Activated CD4-positive, alpha-beta memory T cell treated with anti-CD3 and anti-CD28 coated beads, Interleukin-2, amount 10 ng/mL, durations not matched to agents 7 days and 5 days (primary cell): ENCODE measurements around the gene ACAA1. TPM values are rescaled to one million over a fixed set of nuclear protein-coding genes. Genes with fewer than 3 reads are reported as not detected.

Experiments used
- CTCF ChIA-PET: fragments of 350-600 bp; sonication (Branson Sonifier 250); formaldehyde crosslinking; loops from one replicate; lab custom pipeline; 2021; ENCODE audit warnings: antibody characterized with exemption, inconsistent platforms; lab: Charles Lee
- POLR2A ChIA-PET: fragments of 350-600 bp; sonication (Branson Sonifier 250); formaldehyde crosslinking; loops from one replicate; lab custom pipeline; 2021; ENCODE audit warnings: antibody characterized with exemption; lab: Charles Lee
- DNase-seq: peaks from one replicate; pipeline ENCODE4 v3.0.0-alpha.2; 2020
- H3K27ac Mint-ChIP-seq: one replicate; pipeline ENCODE4 v1.8.0; 2021; ENCODE audit warnings: mild to moderate bottlenecking, mixed read lengths
- H3K27me3 Mint-ChIP-seq: one replicate; pipeline ENCODE4 v1.8.0; 2021; ENCODE audit warnings: mixed read lengths
- H3K36me3 Mint-ChIP-seq: one replicate; pipeline ENCODE4 v1.8.0; 2021; ENCODE audit warnings: low read depth, mixed read lengths
- H3K4me1 Mint-ChIP-seq: one replicate; pipeline ENCODE4 v1.8.0; 2021; ENCODE audit warnings: mixed read lengths
- H3K4me3 Mint-ChIP-seq: one replicate; pipeline ENCODE4 v1.8.0; 2021; ENCODE audit warnings: mild to moderate bottlenecking, mixed read lengths
- H3K9me3 Mint-ChIP-seq: one replicate; pipeline ENCODE4 v1.8.0; 2021; ENCODE audit warnings: mixed read lengths
- total RNA-seq, 2 experiments: library from RNA; stranded (reverse); gene quantifications; one replicate each; pipeline ENCODE4 v1.2.3, GENCODE V29; 2021

The ACAA1 gene
- total RNA-seq, 2 experiments from 2014 or later = 76.8 to 77.5 TPM

- Mint-ChIP-seq H3K27ac (no peak overlapping the region), H3K4me1 (peaks cover 3% of the 10 kb centered on the region), H3K4me3 (no peak overlapping the region), H3K36me3 (peaks cover 49% of the 10 kb centered on the region), H3K9me3 (no peaks in the 10 kb centered on the region), H3K27me3 (no peaks in the 10 kb centered on the region)
- POLR2A ChIA-PET = interaction anchor here (1.9 to 2.8 kb wide), 2 partner anchors 17 to 44 kb away, joined by 5 to 13 read pairs; partner anchors contain the start of genes ACAA1 and MYD88
- no peak for DNase-seq
- CTCF ChIA-PET = interaction anchor here (0.7 to 4.2 kb wide), 2 partner anchors 50 to 225 kb away, joined by 3 to 29 read pairs; partner anchors contain the start of gene XYLB
These were observed 16.1 kb downstream of the ACAA1 start for GRCh38 chr3:38120693-38121450.

GRCh38 chr3:38119821-38120692 is 16.9 kb downstream of the ACAA1 start:
- ChIA-PET POLR2A (interaction anchor here (0.7 to 2.8 kb wide), 3 partner anchors 18 to 45 kb away, joined by 3 to 13 read pairs (median 5); partner anchors contain the start of genes ACAA1 and MYD88), CTCF (interaction anchor here (1.2 to 4.6 kb wide), 4 partner anchors 178 to 359 kb away, joined by 4 to 29 read pairs (median 20); partner anchors contain the start of gene XYLB)
- Mint-ChIP-seq H3K9me3 (no peaks in the 10 kb centered on the region), H3K4me1 (peaks cover 3% of the 10 kb centered on the region), H3K36me3 (peaks cover 41% of the 10 kb centered on the region), H3K27ac (no peak overlapping the region), H3K4me3 (no peak overlapping the region), H3K27me3 (no peaks in the 10 kb centered on the region)
- DNase-seq = no peak

- ChIA-PET CTCF (interaction anchor here (0.8 to 4.6 kb wide), 7 partner anchors 21 to 360 kb away, joined by 3 to 29 read pairs (median 4); partner anchors contain the start of genes OXSR1 and XYLB), POLR2A (interaction anchor here (1.9 to 2.8 kb wide), 2 partner anchors 18 to 45 kb away, joined by 5 to 13 read pairs; partner anchors contain the start of genes ACAA1 and MYD88)
- peak overlapping the region; percentile 35 for H3K27ac Mint-ChIP-seq
- peaks cover 33% of the 10 kb centered on the region for H3K36me3 Mint-ChIP-seq
- H3K9me3 Mint-ChIP-seq = no peaks in the 10 kb centered on the region
- DNase-seq = no peak
- H3K27me3 Mint-ChIP-seq = no peaks in the 10 kb centered on the region
- H3K4me1 Mint-ChIP-seq = peaks cover 3% of the 10 kb centered on the region
- H3K4me3 Mint-ChIP-seq = no peak overlapping the region
These were observed 17.7 kb downstream of the ACAA1 start for GRCh38 chr3:38119248-38119544.

DNA sequence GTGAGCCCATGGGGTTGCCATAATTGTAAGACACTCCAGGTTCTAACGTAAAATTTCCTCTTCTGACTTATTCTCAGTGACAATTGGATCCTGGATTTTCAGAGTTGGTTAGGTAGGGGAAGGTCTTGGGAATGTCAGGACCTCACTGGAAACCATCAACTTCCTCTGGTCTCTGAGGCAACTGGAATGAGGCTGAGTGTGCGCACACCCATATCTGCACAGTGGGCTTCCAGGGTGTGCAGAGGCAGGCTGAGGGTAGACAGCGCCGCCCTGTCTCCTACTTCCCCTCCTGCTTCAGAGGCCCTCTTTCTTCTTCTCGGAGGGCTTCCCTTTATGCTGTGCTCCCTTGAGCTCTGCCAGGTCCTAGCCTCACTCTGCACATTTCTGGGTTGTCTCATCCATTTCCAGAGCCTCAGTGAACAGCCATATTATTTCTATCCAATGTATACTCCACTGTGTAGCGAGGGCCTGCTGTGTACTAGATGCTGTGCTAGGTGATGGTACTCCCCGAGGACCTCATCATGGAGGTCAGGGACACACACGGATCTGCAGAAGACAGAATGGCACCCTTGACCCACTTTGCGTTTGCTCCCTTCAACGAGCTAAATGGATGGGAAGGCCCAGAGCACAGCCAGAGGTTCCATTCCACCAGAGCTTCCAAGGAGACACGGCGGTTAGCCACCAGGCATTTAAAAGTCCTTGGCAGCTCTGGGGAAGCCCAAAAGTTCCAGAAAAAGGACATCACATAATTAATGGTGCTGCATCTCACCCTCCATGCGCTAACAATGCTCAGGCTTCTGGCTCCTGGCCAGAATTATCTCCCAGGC is 18.3 kb downstream of the ACAA1 start:
- no peak for DNase-seq
- no peaks in the 10 kb centered on the region for H3K27me3 Mint-ChIP-seq
- H3K4me1 Mint-ChIP-seq = peaks cover 3% of the 10 kb centered on the region
- no peak overlapping the region for H3K4me3 Mint-ChIP-seq
- POLR2A ChIA-PET = interaction anchor here (0.6 to 2.8 kb wide), 3 partner anchors 18 to 47 kb away, joined by 3 to 13 read pairs (median 9); partner anchors contain the start of genes ACAA1, MYD88 and OXSR1
- H3K27ac Mint-ChIP-seq = peak overlapping the region; percentile 35
- CTCF ChIA-PET = interaction anchor here (0.8 to 4.6 kb wide), 11 partner anchors 12 to 361 kb away, joined by 3 to 29 read pairs (median 4); partner anchors contain the start of genes OXSR1 and XYLB
- H3K36me3 Mint-ChIP-seq = peaks cover 32% of the 10 kb centered on the region
- H3K9me3 Mint-ChIP-seq = no peaks in the 10 kb centered on the region

DNA sequence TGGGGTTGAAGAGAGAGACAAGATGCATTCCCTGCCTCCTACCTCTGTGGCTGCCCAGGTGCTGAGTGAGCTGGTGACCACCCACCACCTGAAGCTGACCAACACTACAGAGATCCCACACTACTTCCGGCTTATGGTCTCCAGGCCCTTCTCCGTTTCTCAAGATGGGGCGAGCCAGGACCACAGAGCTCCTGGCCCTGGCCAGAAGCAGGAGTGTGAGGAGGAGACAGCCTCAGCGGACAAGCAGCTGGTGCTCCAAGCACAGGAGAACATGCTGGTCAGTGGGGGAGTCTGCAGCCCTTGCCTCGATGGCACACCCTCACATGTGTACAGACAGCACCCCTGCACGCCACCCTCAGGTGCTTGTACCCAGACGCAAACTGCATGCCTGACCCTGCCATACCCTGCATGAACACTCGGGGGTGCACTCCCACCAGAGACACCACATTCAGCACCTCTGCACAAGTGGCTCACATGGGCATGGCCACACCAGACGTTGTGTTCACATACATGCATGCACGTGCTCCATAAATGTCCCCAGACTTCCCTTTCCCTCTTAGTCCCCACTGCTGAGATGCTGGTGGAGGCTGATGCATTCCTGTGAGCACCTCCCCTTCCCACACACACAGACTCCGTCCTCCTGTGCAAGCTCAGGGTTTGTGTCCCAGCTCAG is 19.0 kb downstream of the ACAA1 start:
- Mint-ChIP-seq H3K27me3 (no peaks in the 10 kb centered on the region), H3K36me3 (peaks cover 27% of the 10 kb centered on the region), H3K9me3 (no peaks in the 10 kb centered on the region), H3K4me1 (peaks cover 3% of the 10 kb centered on the region), H3K4me3 (no peak overlapping the region), H3K27ac (no peak overlapping the region)
- ChIA-PET POLR2A (interaction anchor here (0.6 to 2.2 kb wide), 3 partner anchors 19 to 54 kb away, joined by 3 to 9 read pairs (median 3); partner anchors contain the start of genes ACAA1 and OXSR1), CTCF (interaction anchor here (0.7 to 4.6 kb wide), 12 partner anchors 11 to 362 kb away, joined by 3 to 29 read pairs (median 4); partner anchors contain the start of genes OXSR1 and XYLB)
- peak; percentile 81 for DNase-seq

DNA sequence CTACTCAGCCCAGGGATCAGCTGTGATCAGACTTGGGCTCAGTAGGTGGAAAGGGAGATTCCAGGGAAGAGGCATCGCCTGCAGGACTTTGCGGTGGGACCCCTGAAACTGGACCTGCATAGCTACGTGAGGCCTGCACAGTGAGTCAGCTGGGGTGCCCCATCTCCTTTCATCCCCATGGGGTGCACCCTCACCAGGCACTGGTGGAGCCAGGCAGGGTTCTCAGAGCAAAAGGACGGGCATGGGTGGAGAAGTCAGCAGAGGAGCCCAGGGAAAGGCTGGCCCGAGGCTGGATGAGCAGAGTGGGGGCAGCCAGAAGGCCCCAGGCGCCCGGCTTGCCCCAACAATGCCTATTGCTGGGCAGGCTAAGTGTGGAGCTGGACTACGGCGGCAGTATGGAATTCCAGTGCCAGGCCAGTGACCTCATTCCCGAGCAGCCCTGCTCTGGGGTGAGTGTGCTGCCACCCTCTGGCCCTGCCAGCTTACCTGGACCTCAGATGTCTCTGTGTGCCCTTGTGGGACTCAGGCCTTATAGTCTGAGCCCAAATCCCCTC is 19.7 kb downstream of the ACAA1 start:
- no peaks in the 10 kb centered on the region for H3K27me3 Mint-ChIP-seq
- ChIA-PET CTCF (interaction anchor here (0.7 to 4.6 kb wide), 13 partner anchors 10 to 370 kb away, joined by 3 to 29 read pairs (median 4); partner anchors contain the start of gene XYLB), POLR2A (interaction anchor here (0.6 to 2.2 kb wide), 3 partner anchors 9 to 55 kb away, joined by 3 to 9 read pairs (median 3); partner anchors contain the start of gene ACAA1)
- H3K9me3 Mint-ChIP-seq = no peaks in the 10 kb centered on the region
- no peak overlapping the region for H3K27ac Mint-ChIP-seq
- H3K36me3 Mint-ChIP-seq = peaks cover 20% of the 10 kb centered on the region
- peaks cover 3% of the 10 kb centered on the region for H3K4me1 Mint-ChIP-seq
- no peak overlapping the region for H3K4me3 Mint-ChIP-seq
- DNase-seq = no peak

- Mint-ChIP-seq H3K4me1 (peaks cover 3% of the 10 kb centered on the region), H3K4me3 (no peak overlapping the region), H3K36me3 (peaks cover 17% of the 10 kb centered on the region), H3K27ac (no peak overlapping the region), H3K9me3 (no peaks in the 10 kb centered on the region), H3K27me3 (no peaks in the 10 kb centered on the region)
- DNase-seq = no peak
- CTCF ChIA-PET = interaction anchor here (0.8 to 4.6 kb wide), 12 partner anchors 10 to 371 kb away, joined by 3 to 29 read pairs (median 4); partner anchors contain the start of gene XYLB
- POLR2A ChIA-PET = interaction anchor here (0.6 to 2.2 kb wide), 3 partner anchors 9 to 50 kb away, joined by 3 to 9 read pairs (median 4); partner anchors contain the start of gene ACAA1
These were observed 20.3 kb downstream of the ACAA1 start for GRCh38 chr3:38116471-38117162.

- no peaks in the 10 kb centered on the region for H3K9me3 Mint-ChIP-seq
- no peak overlapping the region for H3K4me3 Mint-ChIP-seq
- H3K27ac Mint-ChIP-seq = no peak overlapping the region
- ChIA-PET CTCF (interaction anchor here (1.1 to 4.6 kb wide), 2 partner anchors 25 to 364 kb away, joined by 3 to 24 read pairs; no protein-coding TSS in a partner anchor), POLR2A (interaction anchor here (1.1 kb wide), 1 partner anchor 50 kb away, joined by 4 read pairs; no protein-coding TSS in a partner anchor)
- no peaks in the 10 kb centered on the region for H3K27me3 Mint-ChIP-seq
- DNase-seq = no peak
- H3K36me3 Mint-ChIP-seq = peaks cover 14% of the 10 kb centered on the region
- peaks cover 3% of the 10 kb centered on the region for H3K4me1 Mint-ChIP-seq
These were observed 21.1 kb downstream of the ACAA1 start for GRCh38 chr3:38115645-38116427.

- DNase-seq = no peak
- POLR2A ChIA-PET = no interaction called here
- CTCF ChIA-PET = interaction anchor here (1.1 to 4.6 kb wide), 2 partner anchors 24 to 364 kb away, joined by 3 to 24 read pairs; no protein-coding TSS in a partner anchor
- Mint-ChIP-seq H3K27me3 (no peaks in the 10 kb centered on the region), H3K4me3 (no peak overlapping the region), H3K9me3 (no peaks in the 10 kb centered on the region), H3K27ac (no peak overlapping the region), H3K4me1 (peaks cover 3% of the 10 kb centered on the region), H3K36me3 (peaks cover 6% of the 10 kb centered on the region)
These were observed 21.9 kb downstream of the ACAA1 start for GRCh38 chr3:38114875-38115644.
